Fibroblast of the aortic adventitia (primary cell): ENCODE data around the gene AMZ2. TPM values are rescaled to one million over a fixed set of nuclear protein-coding genes. Genes with fewer than 3 reads are reported as not detected.
A peak's percentile ranks its signal among the peaks of the same experiment; 100 is the strongest.
"Not testable (repeated sequence)": the region's sequence is repeated elsewhere in the genome, so short reads cannot be mapped to it uniquely, and the experiment has no call there.

ENCODE experiments used
- DNase-seq: peaks from one replicate; pipeline ENCODE4 v3.0.0-alpha.2; 2010; ENCODE audit warnings: low read depth
- H3K4me3 ChIP-seq: 2 replicates; pipeline ENCODE4 v1.5.1; 2011; ENCODE audit warnings: low read depth, mild to moderate bottlenecking, control low read depth, low read length, moderate library complexity
- total RNA-seq: library from RNA; depleted of rRNA; stranded (reverse); fragments of >200 nt; gene quantifications from 2 replicates; pipeline ENCODE4 v1.2.3, GENCODE V29; 2012; ENCODE audit warnings: low replicate concordance
- TF ChIP-seq, protein P1 (sequence below): IDR thresholded peaks from 2 replicates; pipeline ENCODE4 v1.5.1; 2011; ENCODE audit warnings: mild to moderate bottlenecking, low read length, control low read depth, inconsistent platforms; ENCODE audit not compliant: insufficient read depth

Gene AMZ2
- total RNA-seq: 89.7 and 170 TPM in 2 replicates

DNA sequence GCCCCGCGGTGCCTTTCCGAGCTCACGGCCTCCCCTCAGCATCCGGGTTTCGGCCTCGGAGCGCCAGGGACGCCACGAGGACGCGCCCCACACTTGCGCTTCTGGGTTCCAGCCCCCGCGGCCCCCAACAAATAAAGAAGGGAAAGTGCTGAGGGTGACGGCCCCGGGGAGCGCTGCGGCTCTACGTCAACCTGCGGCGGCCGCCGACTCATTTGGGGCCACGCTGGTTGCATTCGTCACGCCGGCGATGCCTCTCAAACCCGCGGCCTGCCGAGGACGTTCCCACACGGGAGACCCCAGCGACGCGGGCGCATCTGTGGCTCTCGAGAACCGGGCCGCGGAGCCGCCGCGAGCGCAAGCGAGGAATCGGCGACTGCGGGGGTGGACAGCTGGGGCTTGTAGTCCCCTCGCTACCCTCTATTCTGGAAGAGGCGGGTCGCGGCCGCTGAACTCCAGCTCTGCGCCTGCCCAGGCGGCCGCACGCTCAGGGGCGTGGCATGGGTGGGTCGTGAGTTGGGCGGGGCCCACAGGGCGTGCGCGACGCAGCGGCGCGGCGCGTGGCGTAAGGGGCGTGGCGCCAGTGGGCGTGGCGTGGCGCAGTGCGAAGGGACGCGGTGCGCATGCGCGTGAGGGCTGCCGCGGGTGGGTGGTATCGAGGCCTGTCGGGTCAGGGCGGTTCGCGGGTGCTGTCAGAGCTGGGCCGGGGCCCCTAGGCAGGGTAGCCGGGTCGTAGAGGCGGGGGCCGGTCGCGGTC, at the start of gene AMZ2:
Gene AMZ2, plus strand, starts transcription at position 599 of the 754 bp plus-strand sequence. CDS start 2,145 bp downstream, outside the sequence.
- peak; percentile 92 for DNase-seq
- TF ChIP-seq, protein P1, sequence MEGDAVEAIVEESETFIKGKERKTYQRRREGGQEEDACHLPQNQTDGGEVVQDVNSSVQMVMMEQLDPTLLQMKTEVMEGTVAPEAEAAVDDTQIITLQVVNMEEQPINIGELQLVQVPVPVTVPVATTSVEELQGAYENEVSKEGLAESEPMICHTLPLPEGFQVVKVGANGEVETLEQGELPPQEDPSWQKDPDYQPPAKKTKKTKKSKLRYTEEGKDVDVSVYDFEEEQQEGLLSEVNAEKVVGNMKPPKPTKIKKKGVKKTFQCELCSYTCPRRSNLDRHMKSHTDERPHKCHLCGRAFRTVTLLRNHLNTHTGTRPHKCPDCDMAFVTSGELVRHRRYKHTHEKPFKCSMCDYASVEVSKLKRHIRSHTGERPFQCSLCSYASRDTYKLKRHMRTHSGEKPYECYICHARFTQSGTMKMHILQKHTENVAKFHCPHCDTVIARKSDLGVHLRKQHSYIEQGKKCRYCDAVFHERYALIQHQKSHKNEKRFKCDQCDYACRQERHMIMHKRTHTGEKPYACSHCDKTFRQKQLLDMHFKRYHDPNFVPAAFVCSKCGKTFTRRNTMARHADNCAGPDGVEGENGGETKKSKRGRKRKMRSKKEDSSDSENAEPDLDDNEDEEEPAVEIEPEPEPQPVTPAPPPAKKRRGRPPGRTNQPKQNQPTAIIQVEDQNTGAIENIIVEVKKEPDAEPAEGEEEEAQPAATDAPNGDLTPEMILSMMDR: no peak
- H3K4me3 ChIP-seq: peak within 1 kb of the TSS; percentile 79

DNA sequence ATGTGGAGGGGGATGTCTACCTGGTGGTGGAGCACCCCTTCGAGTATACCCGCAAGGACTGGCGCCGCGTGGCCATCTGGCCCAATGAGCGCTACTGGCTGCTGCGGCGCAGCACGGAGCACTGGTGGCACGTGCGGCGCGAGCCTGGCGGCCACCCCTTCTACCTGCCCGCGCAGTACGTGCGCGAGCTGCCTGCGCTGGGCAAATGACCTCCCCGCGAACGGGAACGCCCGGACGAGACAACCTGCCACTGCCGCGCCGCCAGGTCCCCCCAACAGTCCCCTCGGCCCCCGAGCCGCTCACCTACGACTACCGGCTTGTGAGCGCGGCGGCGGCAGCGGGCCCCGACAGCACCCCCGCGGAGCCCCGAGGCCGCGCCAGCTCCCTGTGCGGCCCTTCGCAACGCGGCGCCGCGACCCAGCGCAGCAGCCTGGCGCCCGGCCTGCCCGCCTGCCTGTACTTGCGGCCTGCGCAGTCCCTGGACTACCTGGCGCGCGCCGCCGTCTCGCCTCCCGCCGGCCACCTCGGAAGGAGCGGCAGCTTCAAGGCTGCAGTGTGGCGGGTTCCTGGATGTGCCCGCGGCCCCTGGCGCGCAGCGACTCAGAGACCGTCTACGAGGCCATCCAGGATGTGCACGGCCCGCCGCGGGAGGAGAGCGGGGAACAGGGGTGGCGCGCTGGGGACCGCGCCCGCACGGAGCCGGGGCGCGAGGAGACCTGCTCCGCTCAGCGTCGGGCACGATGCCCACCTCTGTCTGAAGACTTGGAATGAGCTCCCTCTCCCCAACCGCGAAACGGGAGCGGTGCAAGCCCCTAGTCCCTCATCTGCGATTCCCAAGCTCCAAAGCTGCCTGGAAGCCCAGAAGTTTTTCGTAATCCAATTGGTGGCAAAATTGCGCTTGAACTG, 48.7 kb upstream of the AMZ2 start:
- DNase-seq: no peak
- H3K4me3 ChIP-seq: no peak overlapping the region
- TF ChIP-seq, protein P1: no peak

DNA sequence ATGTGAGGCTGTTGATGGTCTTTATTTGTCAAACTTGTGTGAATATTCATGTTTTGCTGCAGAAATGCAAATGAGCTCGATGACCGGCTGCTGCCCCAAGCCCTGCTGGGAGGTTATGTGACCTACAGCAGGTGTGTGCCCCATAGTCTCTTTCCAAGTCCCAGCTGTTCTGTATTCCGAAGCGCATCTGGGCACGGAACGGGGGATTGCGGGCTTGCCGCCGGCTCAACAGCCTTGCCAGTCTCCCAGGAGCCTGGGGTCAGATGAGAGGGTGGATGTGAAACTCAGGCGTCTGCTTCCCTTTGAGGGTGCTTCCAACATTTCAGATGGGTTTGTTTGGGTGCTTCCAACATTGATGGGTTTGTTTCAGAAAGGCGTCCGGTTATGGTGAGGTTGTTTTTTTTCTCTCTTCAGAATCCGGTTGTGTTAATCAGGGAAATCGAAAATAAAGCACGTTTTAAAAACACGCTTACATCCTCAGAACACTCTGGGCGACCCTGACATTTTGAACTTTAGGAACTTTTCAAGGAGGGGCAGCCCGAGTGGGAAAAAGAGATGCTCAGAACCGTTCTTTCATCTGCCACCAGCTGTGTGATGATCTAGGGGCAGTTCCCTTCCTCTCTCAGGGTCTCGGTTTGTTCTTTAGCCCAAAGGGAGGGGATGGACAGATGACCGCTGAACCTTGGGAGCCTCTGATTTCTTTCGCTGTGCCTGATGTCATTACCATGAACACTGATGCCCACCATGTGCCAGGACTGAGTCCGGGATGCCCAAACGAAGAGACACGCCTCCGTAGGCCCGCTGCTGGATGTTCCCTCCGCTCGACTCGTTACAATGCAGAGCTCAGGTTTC, 47.8 kb upstream of the AMZ2 start:
- DNase-seq: peak; percentile 16
- TF ChIP-seq, protein P1: no peak
- peak overlapping the region; percentile 47 for H3K4me3 ChIP-seq

GRCh38 chr17:68200689-68201417, 47.0 kb upstream of the AMZ2 start:
- peak; percentile 61 for DNase-seq
- TF ChIP-seq, protein P1: peak; percentile 89

GRCh38 chr17:68201418-68201771, 46.4 kb upstream of the AMZ2 start:
- not testable (repeated sequence) for DNase-seq, H3K4me3 ChIP-seq

More at GRCh38 chr17:68200689-68201417, 47.0 kb upstream of the AMZ2 start:
- peak overlapping the region; percentile 47 for H3K4me3 ChIP-seq

DNA sequence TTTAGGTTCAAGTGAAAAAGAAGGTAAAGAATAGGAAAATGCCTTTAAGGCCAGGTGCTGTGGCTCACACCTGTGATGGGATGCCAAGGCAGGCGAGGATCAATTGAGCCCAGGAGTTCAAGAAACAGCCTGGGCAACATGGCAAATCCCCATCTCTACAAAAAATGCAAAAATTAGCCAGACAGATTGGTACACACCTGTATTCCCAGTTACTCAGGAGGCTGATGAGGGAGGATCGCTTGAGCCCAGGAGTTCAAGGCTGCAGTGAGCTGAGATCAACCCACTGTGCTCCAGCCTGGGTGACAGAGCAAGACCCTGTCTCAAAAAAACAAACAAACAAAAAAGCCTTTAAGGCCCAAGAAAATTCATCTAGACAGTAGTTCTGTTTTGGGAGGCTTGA, 45.5 kb upstream of the AMZ2 start:
- DNase-seq, H3K4me3 ChIP-seq: not testable (repeated sequence)

DNA sequence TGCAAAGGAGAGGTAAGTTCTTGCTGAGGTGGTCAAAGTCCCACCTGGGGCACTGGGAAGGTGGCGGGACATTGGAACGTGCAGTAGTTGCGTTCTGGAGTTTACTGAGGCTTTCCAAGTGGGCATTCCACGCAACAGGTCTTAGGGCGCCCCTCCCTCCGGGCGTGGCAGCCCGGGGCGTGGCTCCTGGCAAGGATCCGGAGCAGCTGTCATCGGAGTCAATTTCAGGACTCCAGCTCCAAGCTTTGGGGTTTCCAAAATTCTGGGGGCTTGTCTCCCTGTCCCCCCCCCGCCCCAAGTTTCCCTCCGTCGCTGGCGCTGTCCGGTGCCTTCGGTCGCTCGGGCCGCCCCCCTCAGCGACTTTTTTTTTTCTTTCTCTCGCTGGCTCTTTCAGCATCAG, 43.1 kb upstream of the AMZ2 start:
- TF ChIP-seq, protein P1: no peak
- DNase-seq: no peak

More for the DNA sequence above, 43.1 kb upstream of the AMZ2 start:
- peak overlapping the region; percentile 85 for H3K4me3 ChIP-seq
